ENCODE results near the gene XYLB. TPM values are rescaled to one million over a fixed set of nuclear protein-coding genes. Genes with fewer than 3 reads are reported as not detected.

The XYLB gene
- total RNA-seq, 3 donors from 2014 or later (not counting 1 experiment from before 2014, with no cell fraction given): 1.6 to 3.7 (median 2.4) TPM

- H3K36me3 ChIP-seq (ENCODE audit: control insufficient read depth, insufficient read depth, low read length): no peaks in the 10 kb centered on the region
- DNase-seq: no peak
- H3K4me3 Mint-ChIP-seq: no peak overlapping the region
- H3K9me3 ChIP-seq (ENCODE audit: control insufficient read depth, insufficient read depth, low read length): peaks cover 2% of the 10 kb centered on the region
- intact Hi-C loops (cut with micrococcal nuclease): no loop called here
- no peaks in the 10 kb centered on the region for H3K27me3 Mint-ChIP-seq (ENCODE audit: low read depth in 2 of 2)
- no peak for ATAC-seq
- peaks cover 12 to 13% of the 10 kb centered on the region in 2 donors for H3K4me1 Mint-ChIP-seq
- H3K36me3 Mint-ChIP-seq: no peaks in the 10 kb centered on the region
- no peak overlapping the region for H3K27ac Mint-ChIP-seq
- H3K27ac ChIP-seq (ENCODE audit: low read length): no peak overlapping the region
- H3K4me3 ChIP-seq (ENCODE audit: low read length): no peak overlapping the region
- peaks cover 10% of the 10 kb centered on the region for H3K4me1 ChIP-seq (ENCODE audit: control insufficient read depth, insufficient read depth, low read length)
- no peaks in the 10 kb centered on the region for H3K27me3 ChIP-seq (ENCODE audit: control insufficient read depth, insufficient read depth, low read length)
- no peaks in the 10 kb centered on the region for H3K9me3 Mint-ChIP-seq
- WGBS (ENCODE audit: insufficient coverage): 90% methylated on average over 2 of the region's 3 CpGs
- TF ChIP-seq CTCF (IDR thresholded peaks at IDR 0.05): no peak
These were observed 21.2 kb downstream of the XYLB start for GRCh38 chr3:38367779-38368178.

GRCh38 chr3:38368238-38368637, 21.7 kb downstream of the XYLB start:
- DNase-seq: no peak
- Mint-ChIP-seq H3K4me3 (no peak overlapping the region), H3K27ac (no peak overlapping the region), H3K4me1 (peaks cover 16 to 17% of the 10 kb centered on the region in 2 donors), H3K9me3 (no peaks in the 10 kb centered on the region), H3K36me3 (no peaks in the 10 kb centered on the region), H3K27me3 (ENCODE audit: low read depth in 2 of 2) (no peaks in the 10 kb centered on the region)
- intact Hi-C loops (cut with micrococcal nuclease): no loop called here
- WGBS (ENCODE audit: insufficient coverage): 89% methylated on average over 3 of the region's 5 CpGs
- Histone ChIP-seq H3K27ac (ENCODE audit: low read length) (no peak overlapping the region), H3K27me3 (ENCODE audit: control insufficient read depth, insufficient read depth, low read length) (no peaks in the 10 kb centered on the region), H3K9me3 (ENCODE audit: control insufficient read depth, insufficient read depth, low read length) (peaks cover 2% of the 10 kb centered on the region), H3K36me3 (ENCODE audit: control insufficient read depth, insufficient read depth, low read length) (no peaks in the 10 kb centered on the region), H3K4me1 (ENCODE audit: control insufficient read depth, insufficient read depth, low read length) (peaks cover 10% of the 10 kb centered on the region), H3K4me3 (ENCODE audit: low read length) (no peak overlapping the region)
- no peak for ATAC-seq
- no peak for TF ChIP-seq CTCF (IDR thresholded peaks at IDR 0.05)

GRCh38 chr3:38369186-38369585, 22.6 kb downstream of the XYLB start:
- Mint-ChIP-seq H3K27me3 (ENCODE audit: low read depth in 2 of 2) (no peaks in the 10 kb centered on the region), H3K27ac (no peak overlapping the region), H3K4me3 (no peak overlapping the region), H3K9me3 (no peaks in the 10 kb centered on the region), H3K36me3 (no peaks in the 10 kb centered on the region), H3K4me1 (peaks cover 22 to 23% of the 10 kb centered on the region in 2 donors)
- intact Hi-C loops (cut with micrococcal nuclease): no loop called here
- Histone ChIP-seq H3K9me3 (ENCODE audit: control insufficient read depth, insufficient read depth, low read length) (peaks cover 2% of the 10 kb centered on the region), H3K27me3 (ENCODE audit: control insufficient read depth, insufficient read depth, low read length) (no peaks in the 10 kb centered on the region), H3K4me3 (ENCODE audit: low read length) (no peak overlapping the region), H3K36me3 (ENCODE audit: control insufficient read depth, insufficient read depth, low read length) (no peaks in the 10 kb centered on the region), H3K4me1 (ENCODE audit: control insufficient read depth, insufficient read depth, low read length) (peaks cover 20% of the 10 kb centered on the region), H3K27ac (ENCODE audit: low read length) (no peak overlapping the region)
- no peak for TF ChIP-seq CTCF (IDR thresholded peaks at IDR 0.05)
- no peak for ATAC-seq
- WGBS (ENCODE audit: insufficient coverage): 88% methylated on average over 3 of the region's 3 CpGs
- DNase-seq: no peak

- Histone ChIP-seq H3K27me3 (ENCODE audit: control insufficient read depth, insufficient read depth, low read length) (no peaks in the 10 kb centered on the region), H3K27ac (ENCODE audit: low read length) (no peak overlapping the region), H3K4me1 (ENCODE audit: control insufficient read depth, insufficient read depth, low read length) (peaks cover 21% of the 10 kb centered on the region), H3K9me3 (ENCODE audit: control insufficient read depth, insufficient read depth, low read length) (peaks cover 2% of the 10 kb centered on the region), H3K4me3 (ENCODE audit: low read length) (no peak overlapping the region), H3K36me3 (ENCODE audit: control insufficient read depth, insufficient read depth, low read length) (no peaks in the 10 kb centered on the region)
- Mint-ChIP-seq H3K4me1 (peaks cover 24% of the 10 kb centered on the region in 2 donors), H3K9me3 (no peaks in the 10 kb centered on the region), H3K27ac (no peak overlapping the region), H3K36me3 (no peaks in the 10 kb centered on the region), H3K27me3 (ENCODE audit: low read depth in 2 of 2) (no peaks in the 10 kb centered on the region), H3K4me3 (no peak overlapping the region)
- no peak for ATAC-seq
- DNase-seq: no peak
- no peak for TF ChIP-seq CTCF (IDR thresholded peaks at IDR 0.05)
- WGBS (ENCODE audit: insufficient coverage): 55% methylated on average over 2 of the region's 2 CpGs
- intact Hi-C loops (cut with micrococcal nuclease): no loop called here
These were observed 23.6 kb downstream of the XYLB start for GRCh38 chr3:38370149-38370548.
